Fibroblast of the conjunctiva (primary cell): ENCODE data around the gene HSPB7.
A peak's percentile ranks its signal among the peaks of the same experiment; 100 is the strongest.

Source experiments
- DNase-seq: peaks from one replicate; pipeline ENCODE4 v3.0.0-alpha.2; 2010; ENCODE audit warnings: low read depth

Gene HSPB7

DNA sequence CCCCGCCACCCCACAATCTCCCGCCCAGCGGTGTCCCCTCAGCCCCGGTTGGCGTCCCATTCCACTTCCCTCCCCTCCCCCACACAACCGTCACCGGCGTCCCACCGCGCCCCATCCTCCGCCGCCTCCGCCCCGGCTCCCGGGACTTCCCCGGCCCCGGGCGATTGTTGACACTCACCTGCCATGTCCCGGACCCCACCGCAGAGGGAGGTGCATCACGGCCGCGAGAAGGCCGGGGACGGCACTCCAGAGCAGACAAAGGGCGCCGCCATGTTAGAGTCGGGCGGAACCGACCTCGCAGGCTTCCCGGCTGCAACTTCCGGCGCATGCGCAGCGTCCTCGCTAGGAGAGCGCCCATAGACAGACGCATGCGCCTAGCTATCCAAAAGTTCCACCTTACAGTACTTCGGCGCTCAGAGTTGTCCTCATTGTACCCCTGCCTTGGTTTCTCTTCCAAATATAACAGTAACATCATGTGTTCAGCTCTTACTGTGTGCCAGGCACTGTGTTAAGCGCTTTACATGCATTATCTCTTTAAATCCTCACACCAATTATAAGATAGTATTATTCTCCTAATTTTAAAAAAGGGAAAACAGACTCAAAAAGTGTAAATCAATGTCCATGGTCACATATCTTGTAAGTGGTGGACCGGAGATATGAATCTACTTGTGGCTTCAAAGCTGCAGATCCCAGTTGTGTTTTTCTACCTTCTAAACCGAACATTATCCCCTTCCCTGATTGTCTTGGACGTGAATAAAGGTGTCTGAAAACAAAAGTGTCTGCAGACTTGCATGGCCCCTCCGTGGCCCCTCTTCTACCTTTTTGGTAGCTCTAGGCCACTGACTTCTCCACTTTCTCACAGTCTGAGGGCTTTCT, 41.8 kb downstream of the HSPB7 start, which contains the start of gene ZBTB17:
ZBTB17 (minus strand) TSS at position 297 of the 876 bp plus-strand sequence. CDS start 27,606 bp downstream, outside the sequence.
- peak; percentile 91 for DNase-seq

DNA sequence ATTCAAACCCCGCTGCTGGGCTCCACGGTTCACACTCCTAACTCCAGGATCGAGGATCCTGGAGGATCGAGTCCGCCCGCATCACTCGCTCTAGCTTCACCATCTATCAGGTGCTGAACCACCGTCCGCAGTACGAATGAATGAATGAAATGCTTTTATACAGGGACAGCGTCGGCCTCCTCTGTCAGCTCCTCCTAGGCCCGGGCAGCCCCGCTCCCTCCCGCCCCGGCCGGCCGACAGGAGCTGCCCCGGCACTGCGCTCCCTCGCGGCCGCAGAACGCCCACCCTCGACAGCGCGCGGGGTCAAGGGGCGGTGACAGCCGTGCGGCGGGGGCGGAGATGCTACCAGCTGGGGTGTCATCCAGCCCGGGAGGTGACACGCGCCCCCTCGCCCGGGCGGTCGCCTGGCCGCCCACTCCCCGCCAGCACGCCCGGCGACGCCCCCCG, 42.5 kb downstream of the HSPB7 start:
- no peak for DNase-seq

DNA sequence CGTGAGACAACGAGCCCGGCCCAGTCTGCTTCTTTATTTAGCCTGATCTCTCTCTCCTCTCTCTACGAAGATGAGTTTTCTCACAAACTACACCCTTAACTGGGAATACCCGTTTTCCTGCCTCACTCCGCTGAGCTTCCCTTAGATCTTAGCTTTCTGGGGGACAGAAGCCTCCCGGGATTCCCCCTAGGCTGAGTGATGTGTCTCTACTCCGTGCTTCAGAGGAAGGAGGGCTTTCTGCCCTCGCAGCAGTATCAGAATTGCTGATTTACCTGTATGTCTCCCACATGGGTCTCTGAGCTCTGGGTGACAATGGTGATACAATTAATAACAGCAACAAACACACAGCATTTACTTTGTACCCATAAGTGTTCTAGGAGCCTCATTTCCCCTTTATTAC, 43.0 kb downstream of the HSPB7 start:
- DNase-seq, result no peak

DNA sequence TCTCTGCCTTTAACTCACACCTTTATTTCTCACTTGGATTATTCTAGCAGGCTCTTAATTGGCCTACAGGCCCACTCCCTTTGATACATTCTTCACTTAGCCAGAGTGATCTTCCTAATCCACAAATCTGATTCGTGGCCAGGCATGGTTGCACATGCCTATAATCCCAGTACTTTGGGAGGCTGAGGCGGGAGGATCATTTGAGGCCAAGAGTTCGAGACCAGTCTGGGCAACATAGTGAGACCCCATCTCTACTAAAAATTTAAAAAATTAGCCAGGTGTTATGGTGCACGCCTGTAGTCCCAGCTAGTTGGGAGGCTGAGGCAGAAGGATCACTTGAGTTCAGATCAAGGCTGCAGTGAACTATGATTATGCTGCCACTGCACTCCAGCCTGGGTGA, 44.1 kb downstream of the HSPB7 start:
- DNase-seq, result no peak

DNA sequence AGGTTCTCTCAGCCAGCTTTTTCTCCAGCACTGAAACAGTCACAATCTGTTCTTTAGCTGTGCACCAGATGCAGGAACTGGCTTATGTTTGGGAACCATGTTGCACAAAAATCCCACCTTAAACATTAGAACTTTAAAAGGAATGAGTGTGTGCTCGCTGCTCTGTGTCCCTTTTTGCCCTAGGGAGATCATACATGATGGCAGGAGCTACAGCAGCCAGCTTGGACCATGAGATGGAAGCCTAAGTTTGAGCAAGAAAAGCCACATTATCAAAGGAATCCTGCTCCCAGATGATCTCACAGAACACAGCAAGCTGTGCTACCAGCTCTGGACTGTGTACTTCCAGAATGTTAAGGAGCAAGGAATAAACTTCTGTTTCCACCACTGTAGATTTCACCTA, 45.4 kb downstream of the HSPB7 start:
- no peak for DNase-seq

DNA sequence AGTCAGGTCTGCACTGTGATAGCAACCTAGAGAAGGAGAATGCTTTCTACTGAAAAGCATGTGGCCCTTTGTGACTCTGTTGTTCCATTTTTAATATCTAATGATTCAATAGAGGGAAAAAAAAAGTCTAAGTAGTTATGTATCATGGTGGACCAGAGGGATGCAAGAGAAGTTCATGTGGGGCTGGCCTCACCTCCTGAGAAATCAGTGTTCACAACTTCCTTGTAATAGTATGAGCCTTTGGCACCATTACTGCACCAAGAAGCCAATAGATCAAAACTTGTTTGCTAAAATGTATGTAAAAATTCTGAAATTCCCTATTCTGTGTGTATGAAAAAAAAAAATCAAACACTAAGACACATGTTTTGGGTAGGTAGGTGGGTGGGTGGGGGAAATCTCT, 46.9 kb downstream of the HSPB7 start:
- no peak for DNase-seq

DNA sequence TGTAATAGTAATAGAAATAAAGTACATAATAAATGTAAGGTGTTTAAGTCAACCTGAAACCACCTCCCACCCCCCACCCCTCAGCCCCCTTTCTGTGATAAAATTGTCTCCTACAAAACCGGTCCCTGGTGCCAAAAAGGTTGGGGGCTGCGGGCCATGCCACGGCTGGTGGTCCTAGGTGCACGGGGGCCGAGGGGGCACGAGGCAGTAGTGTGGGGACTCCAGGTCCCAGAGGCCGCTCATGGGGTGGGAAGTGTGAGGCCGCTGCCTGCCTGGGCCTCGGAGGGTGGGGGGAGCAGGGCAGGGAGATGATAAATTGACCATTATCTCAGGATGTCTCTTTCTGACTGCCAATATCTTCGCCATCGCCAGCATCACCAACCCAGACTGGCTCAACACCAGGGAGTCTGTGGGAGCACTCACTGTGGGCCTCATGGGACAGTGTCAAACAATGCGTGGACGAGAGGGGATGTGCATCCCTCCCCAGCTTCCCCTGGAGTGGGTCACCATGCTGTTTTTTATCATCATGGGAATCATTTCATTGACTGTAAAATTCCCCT, 48.4 kb downstream of the HSPB7 start:
- DNase-seq, result no peak

DNA sequence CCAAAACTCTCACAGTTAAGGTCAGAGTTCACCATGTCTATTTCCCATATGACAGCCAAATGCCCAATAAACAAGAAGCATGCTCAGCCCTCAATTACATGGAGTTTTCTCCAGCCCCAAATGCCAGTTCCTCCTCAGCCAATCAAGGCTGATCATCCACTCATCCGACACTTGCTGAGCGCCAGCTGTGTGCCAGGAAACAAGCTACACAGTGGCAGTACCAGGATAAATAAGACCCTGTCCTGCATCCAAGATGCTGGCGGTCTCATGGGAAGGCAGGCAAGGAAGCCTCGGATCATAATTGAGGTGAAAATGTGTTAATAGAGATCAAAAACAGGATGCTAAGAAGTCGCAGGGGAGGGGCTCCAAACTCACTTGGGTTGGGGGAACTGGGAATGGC, 49.7 kb downstream of the HSPB7 start:
- no peak for DNase-seq

DNA sequence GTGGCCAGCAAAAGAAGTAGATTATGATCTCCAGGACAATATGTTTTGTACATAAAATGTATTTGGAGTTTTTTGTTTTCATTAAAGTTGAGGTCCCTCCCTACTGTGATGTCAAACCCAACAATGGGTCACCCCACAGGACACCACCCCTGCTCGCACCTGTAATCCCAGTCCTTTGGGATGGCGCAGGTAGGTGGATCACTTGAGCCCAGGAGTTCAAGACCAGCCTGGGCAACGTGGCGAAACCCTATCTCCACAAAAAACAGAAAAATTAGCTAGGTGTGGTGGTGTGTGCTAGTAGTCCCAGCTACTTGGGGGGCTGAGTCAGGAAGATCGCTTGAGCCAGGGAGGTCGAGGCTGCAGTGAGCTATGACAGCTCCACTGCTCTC, 50.9 kb downstream of the HSPB7 start:
- DNase-seq, result no peak

DNA sequence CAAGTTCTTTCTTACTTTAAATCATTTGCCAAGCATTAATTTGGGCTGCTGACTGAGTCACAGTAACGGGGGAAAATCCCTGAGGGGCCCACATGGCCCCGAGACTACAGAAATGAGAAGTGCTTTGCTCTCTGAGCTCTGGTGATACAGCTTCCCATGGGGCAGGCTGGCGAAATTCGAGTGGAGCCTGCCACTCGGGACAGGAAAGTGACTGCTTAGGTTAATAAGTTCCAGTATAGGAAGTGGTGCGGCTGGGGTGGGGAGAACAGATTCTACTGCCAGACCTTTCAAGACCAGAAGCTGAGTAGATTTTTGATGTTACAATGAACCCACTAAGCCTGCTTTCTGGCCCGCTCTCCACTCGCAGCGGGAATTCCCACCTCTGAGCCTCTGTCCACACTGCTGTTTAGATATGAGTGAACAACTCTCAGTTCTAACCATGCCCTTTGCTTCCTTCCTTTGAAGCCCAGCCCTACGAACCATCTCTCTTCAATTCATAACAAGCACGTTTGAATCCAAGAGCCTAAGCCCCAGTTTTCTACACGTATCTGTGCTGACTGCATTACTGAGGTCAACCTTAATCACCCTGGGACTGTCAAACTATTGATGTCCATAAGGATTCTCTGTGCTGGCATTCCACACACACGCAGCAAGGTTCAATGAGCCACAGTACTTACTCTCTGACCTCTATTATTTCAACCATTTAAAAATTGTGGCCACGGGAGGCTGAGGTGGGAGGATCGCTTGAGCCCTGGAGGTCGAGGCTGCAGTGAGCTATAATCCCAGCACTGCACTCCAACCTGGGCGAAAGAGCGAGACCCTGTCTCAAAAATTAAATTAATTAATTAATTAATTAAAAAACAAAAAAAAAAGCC, 51.5 kb downstream of the HSPB7 start:
- DNase-seq, result no peak

DNA sequence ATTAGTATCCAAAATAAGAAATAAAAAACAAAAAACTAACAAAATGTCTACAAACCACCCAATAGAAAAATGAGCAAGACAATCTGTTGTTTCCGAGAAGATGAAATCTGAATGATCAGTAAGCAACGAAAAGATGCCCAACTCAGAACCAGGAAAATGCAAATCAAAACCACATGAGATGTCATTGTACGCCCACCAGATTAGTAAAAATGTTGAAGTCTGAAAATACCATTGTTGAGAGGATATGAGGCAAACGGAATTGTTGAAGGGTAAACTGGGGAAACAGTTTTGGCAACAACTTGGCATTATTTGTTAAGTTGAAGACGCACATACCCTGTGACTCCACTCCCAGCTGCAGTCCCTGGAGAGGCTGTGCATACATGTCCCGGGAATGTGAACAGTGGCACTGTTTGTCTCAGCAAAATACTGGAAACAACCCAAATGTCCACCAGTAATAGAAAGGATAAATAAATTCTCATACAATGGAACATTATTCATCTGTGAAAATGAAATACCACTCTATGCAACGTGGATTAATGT, 52.5 kb downstream of the HSPB7 start:
- no peak for DNase-seq
